Kidney (tissue), 14 donors: ENCODE measurements around the gene SREBF1. TPM values are rescaled to one million over a fixed set of nuclear protein-coding genes. Genes with fewer than 3 reads are reported as not detected.

Experiments used
- DNase-seq, 5 donors: peaks; one replicate each; pipeline ENCODE4 v3.0.0-alpha.2; 2013 to 2020
- FAIRE-seq: peaks from 2 replicates; lab custom pipeline; 2012; peaks lifted over from hg19 to GRCh38; lab: Jason Lieb, UNC
- H3K27ac ChIP-seq, 2 donors: one replicate each; pipeline ENCODE4 v1.7.0; 2013; ENCODE audit warnings: low read depth in 2 of 2, low read length in 2 of 2, inconsistent platforms in 1 of 2
- H3K27me3 ChIP-seq: one replicate; pipeline ENCODE4 v1.7.1; 2013; ENCODE audit warnings: low read length, inconsistent platforms; ENCODE audit not compliant: control insufficient read depth, insufficient read depth
- H3K36me3 ChIP-seq, 3 donors: one replicate each; pipeline versions ENCODE4 v1.7.0 to v1.7.1; 2013; ENCODE audit warnings: low read length in 3 of 3, control low read depth in 1 of 3, inconsistent platforms in 1 of 3; ENCODE audit not compliant: insufficient read depth in 3 of 3, control insufficient read depth in 2 of 3
- H3K4me1 ChIP-seq, 3 donors: one replicate each; pipeline versions ENCODE4 v1.7.0 to v1.7.1; 2013; ENCODE audit warnings: low read length in 3 of 3, inconsistent platforms in 1 of 3, low read depth in 1 of 3; ENCODE audit not compliant: control insufficient read depth in 2 of 3, insufficient read depth in 2 of 3
- H3K4me3 ChIP-seq, 3 donors: one replicate each; pipeline versions ENCODE4 v1.7.0 to v1.8.1; 2013; ENCODE audit warnings: low read length in 3 of 3, control low read depth in 1 of 3, inconsistent platforms in 1 of 3
- H3K9ac ChIP-seq, 3 donors: one replicate each; pipeline versions ENCODE4 v1.7.0 to v1.7.1; 2013; ENCODE audit warnings: low read length in 3 of 3, control low read depth in 1 of 3, inconsistent platforms in 1 of 3
- H3K9me3 ChIP-seq, 3 donors: one replicate each; pipeline versions ENCODE4 v1.7.0 to v1.7.1; 2013; ENCODE audit warnings: low read length in 3 of 3, control low read depth in 1 of 3, inconsistent platforms in 1 of 3; ENCODE audit not compliant: control insufficient read depth in 2 of 3, insufficient read depth in 1 of 3
- intact Hi-C: fragments of 100-400 bp; cut with DNase I; formaldehyde crosslinking; loops from one replicate; pipeline ENCODE4 v1.11.1; 2022
- polyA plus RNA-seq: library from polyadenylated mRNA; stranded (reverse); fragments of 350-450 nt; fragmentation: Illumina TruSeq; extraction: RNeasy Lipid Tissue Mini Kit (QIAGEN cat#74804); gene quantifications from one replicate; pipeline ENCODE4 v1.2.3, GENCODE V29; 2014; ENCODE audit warnings: low read depth, low replicate concordance; ENCODE audit not compliant: insufficient read depth
- total RNA-seq: library from RNA; stranded (reverse); fragmentation: NEBNext Ultra II Directional; extraction: Animal tissue kit (Norgen Biotek cat#: 25700); gene quantifications from one replicate; pipeline ENCODE4 v1.2.1, GENCODE V29; 2021
- TF ChIP-seq, protein P1 (sequence below): IDR thresholded peaks from 3 replicates; pipeline ENCODE4 v1.5.1; 2012; ENCODE audit warnings: mild to moderate bottlenecking, moderate library complexity, borderline replicate concordance; ENCODE audit not compliant: insufficient read depth; ENCODE audit errors: extremely low read depth
- donor health status: control.
- donor health status: control.
- donor health status: control.
- donor health status: control.
- donor health status: control.
- donor health status: DM: yes; HTN: yes; CAD: no.
- donor health status: Normal renal cell carcinoma (clear cell type).

Gene SREBF1
- total and polyA plus RNA-seq, 2 donors from 2014 or later, result 37.6 to 48.3 TPM

DNA sequence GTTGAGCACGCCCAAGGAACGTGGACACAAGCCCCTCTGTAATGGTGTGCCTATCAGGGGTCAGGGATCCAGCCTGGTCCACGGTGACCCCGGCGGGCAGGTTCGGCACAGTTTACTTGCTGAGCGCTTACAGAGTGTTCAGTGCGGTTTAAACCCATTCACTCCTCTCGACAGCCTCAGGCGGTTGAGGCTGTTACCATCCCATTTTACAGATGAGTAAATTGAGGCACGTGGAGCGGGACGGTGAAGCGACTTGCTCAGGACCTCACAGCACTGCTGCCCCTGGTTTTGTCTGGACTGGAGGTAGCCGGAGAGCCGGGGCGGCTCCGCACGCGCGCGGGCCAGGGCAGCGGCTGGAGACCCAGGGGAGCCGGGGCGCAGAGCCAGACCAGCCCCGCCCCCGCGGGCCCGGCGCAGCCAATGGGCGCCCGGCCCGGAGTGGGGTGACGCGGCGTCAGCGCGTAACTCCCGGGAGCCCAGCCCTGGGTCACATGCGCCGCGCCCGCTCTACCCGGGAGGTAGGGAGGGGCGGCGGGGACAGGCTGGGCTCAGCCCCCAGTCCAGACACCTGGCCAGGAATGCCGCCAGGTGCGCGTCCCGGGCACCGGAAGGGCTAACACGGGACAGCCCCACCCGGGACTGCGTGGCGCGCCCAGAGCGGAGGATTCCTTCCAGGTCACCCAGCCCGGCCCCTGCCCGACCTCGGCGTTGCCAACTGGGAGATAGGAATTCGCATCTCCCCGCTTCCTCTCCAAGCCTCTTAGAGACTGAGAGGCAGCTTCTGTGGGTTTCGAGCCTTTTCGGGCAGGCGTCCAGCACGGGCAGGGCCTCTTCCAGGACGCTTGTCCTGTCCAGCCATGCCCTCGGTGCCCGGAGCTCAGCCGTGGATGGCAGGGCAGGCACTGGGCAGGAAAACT, 3.3 kb upstream of the SREBF1 start:
- intact Hi-C loops, result no loop called here
- H3K36me3 ChIP-seq, result no peaks in the 10 kb centered on the region
- TF ChIP-seq, protein P1, sequence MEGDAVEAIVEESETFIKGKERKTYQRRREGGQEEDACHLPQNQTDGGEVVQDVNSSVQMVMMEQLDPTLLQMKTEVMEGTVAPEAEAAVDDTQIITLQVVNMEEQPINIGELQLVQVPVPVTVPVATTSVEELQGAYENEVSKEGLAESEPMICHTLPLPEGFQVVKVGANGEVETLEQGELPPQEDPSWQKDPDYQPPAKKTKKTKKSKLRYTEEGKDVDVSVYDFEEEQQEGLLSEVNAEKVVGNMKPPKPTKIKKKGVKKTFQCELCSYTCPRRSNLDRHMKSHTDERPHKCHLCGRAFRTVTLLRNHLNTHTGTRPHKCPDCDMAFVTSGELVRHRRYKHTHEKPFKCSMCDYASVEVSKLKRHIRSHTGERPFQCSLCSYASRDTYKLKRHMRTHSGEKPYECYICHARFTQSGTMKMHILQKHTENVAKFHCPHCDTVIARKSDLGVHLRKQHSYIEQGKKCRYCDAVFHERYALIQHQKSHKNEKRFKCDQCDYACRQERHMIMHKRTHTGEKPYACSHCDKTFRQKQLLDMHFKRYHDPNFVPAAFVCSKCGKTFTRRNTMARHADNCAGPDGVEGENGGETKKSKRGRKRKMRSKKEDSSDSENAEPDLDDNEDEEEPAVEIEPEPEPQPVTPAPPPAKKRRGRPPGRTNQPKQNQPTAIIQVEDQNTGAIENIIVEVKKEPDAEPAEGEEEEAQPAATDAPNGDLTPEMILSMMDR, result no peak
- H3K4me1 ChIP-seq, result peaks cover 0 to 52% (median 43%) of the 10 kb centered on the region in 3 donors
- FAIRE-seq, result no peak
- no peaks in the 10 kb centered on the region for H3K27me3 ChIP-seq
- peak overlapping the region; percentile 24 to 65 (median 47) for H3K4me3 ChIP-seq
- DNase-seq, result peak; percentile 79 to 97 (median 89)
- peak overlapping the region in 2 of 3 donors; percentile 83 to 93 for H3K9ac ChIP-seq
- peak overlapping the region; percentile 98 to 99 for H3K27ac ChIP-seq
- no peaks in the 10 kb centered on the region for H3K9me3 ChIP-seq

DNA sequence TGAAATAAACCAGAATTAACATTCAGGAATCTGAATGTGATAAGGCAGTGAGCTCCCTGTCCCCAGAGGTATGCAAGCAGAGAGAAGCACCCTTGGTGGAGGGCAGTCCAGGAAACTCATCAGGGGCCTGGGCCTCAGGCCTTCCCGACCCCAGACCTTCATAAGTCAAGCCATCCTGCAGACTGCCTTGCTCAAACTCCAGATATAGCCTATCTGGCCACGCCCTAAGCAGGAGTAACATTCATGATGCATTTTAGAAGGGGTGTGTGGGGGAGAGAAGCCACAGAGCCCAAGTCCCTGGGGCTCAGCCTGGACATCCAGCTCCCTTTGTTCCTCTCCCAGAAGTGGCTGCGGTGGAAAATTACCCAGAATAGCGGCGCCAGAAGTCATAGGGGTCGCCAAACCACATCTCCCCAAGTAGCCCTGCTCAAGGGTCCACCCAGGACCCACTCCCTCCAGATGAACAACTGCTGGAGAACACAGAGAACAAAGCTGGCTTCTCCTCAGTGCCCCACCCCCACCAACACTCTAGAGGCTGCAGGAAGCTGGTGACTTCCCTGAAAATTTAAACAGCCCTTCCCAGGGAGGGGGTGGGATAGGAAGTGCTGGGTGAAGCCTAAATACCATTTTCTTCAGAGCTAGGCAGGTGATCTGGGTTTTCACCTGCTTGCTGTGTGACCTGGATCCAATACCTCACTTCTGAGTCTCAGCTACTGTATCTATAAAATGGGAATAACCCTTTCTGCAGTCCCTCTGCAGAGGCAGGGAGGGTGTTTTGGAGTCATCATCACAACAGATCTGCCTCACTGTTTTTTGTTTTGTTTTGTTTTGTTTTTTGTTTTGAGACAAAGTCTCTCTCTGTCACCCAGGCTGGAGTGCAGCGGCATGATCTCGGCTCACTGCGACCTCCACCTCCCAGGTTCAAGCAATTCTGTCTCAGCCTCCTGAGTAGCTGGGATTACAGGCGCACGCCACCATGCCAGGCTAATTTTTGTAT, 1.5 kb upstream of the SREBF1 start:
- H3K4me3 ChIP-seq, result peak overlapping the region in 1 of 3 donors; percentile 29
- H3K9ac ChIP-seq, result peak overlapping the region in 2 of 3 donors; percentile 37 to 90
- peaks cover 0 to 59% (median 49%) of the 10 kb centered on the region in 3 donors for H3K4me1 ChIP-seq
- FAIRE-seq, result no peak
- intact Hi-C loops, result no loop called here
- H3K36me3 ChIP-seq, result no peaks in the 10 kb centered on the region
- H3K9me3 ChIP-seq, result no peaks in the 10 kb centered on the region
- H3K27me3 ChIP-seq, result no peaks in the 10 kb centered on the region
- H3K27ac ChIP-seq, result peak overlapping the region; percentile 99
- peak in 3 of 5 donors; percentile 61 to 82 (median 77) for DNase-seq
- TF ChIP-seq, protein P1, result no peak

DNA sequence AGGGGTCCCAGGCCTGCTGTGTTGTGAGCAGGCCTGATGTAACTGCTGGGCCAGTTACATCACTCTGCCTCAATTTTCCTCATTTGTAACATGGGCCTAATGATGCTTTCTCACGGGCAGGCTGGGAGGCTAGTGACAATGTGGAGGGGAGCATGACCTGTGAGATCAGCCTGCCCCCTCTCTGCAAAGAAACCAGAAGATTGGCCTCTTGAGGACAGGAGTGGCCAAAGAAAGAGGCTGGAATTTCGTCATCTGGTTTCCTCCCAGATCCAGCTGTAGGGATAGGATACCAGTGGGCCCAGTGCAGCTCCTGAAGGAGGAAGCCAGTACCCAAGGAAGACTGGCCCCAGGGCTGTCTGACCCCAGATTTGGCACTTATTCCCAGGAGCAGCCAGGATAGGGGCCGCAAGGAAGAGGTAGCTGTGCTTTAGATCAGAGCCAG, 615 bp upstream of the SREBF1 start:
- H3K4me3 ChIP-seq, result peak overlapping the region in 1 of 3 donors; percentile 80
- no peak for FAIRE-seq

More for the DNA sequence above, 615 bp upstream of the SREBF1 start:
- peak in 1 of 5 donors; percentile 70 for DNase-seq
- H3K9ac ChIP-seq, result peak overlapping the region in 2 of 3 donors; percentile 37 to 90
- peak overlapping the region; percentile 99 for H3K27ac ChIP-seq
- TF ChIP-seq, protein P1, result no peak
- intact Hi-C loops, result no loop called here
- no peaks in the 10 kb centered on the region for H3K9me3 ChIP-seq
- H3K27me3 ChIP-seq, result no peaks in the 10 kb centered on the region
- H3K36me3 ChIP-seq, result no peaks in the 10 kb centered on the region
- peaks cover 0 to 59% (median 49%) of the 10 kb centered on the region in 3 donors for H3K4me1 ChIP-seq
